IPS-18a (cell line): ENCODE data around the gene AMPD2.

Experiments
- H3K27ac ChIP-seq: one replicate; pipeline ENCODE4 v1.5.1; 2013; ENCODE audit warnings: low read length
- H3K27me3 ChIP-seq: one replicate; pipeline ENCODE4 v1.6.1; 2013; ENCODE audit warnings: mild to moderate bottlenecking, low read length; ENCODE audit not compliant: control insufficient read depth, insufficient read depth
- H3K36me3 ChIP-seq: one replicate; pipeline ENCODE4 v1.6.1; 2013; ENCODE audit warnings: low read depth, low read length; ENCODE audit not compliant: control insufficient read depth
- H3K4me1 ChIP-seq: one replicate; pipeline ENCODE4 v1.6.1; 2013; ENCODE audit warnings: low read depth, low read length; ENCODE audit not compliant: control insufficient read depth
- H3K4me3 ChIP-seq: one replicate; pipeline ENCODE4 v1.5.1; 2013; ENCODE audit warnings: low read length
- H3K9ac ChIP-seq: one replicate; pipeline ENCODE4 v1.6.1; 2013; ENCODE audit warnings: mild to moderate bottlenecking, low read length, moderate library complexity
- H3K9me3 ChIP-seq: one replicate; pipeline ENCODE4 v1.6.1; 2013; ENCODE audit warnings: low read depth, low read length; ENCODE audit not compliant: control insufficient read depth

The AMPD2 gene

DNA sequence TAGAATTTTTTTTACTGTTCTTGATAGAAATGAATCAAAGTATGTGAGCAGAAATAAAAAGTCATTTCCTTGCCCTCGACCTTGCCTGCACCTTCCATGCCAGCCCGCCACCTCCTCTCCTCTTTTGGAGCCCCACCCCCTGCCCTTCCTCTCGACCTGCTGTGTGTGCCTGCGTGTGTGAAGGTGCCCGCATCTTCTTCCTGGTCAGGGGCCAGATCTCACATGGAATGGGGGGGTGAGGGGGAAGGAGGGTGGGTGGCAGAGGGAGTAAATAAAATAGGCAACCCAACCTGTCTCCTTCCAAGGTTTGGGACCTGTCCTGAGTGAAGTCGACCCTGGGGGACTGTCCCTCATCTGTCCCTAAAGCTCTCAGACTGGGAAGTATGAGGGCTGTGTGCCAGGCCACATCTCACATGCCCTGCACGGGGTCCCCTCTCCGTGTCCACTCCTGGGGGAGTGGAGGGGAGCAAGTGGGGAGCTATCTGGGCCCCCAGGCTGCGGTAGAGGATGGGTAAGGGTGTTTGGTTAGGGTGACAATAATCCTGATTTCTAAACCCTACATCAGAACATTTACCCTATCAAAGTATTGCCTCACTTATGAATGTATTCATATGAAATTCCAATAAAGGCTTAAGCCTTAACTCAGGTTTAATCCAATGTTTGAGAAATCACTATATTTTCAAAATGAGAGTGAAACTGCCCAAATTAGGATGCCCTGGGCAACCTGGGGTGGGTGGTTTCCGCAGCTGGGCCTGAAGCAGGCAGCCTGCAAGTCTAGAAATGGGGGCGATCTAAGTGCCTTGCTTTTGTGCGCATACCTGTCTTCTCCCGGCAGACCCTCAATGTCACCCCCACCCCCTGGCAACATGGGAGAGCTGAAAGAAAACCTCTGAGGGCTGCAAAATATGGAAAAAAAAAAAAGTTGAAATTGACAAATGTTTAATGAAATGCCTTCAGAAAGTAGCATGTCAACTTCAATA is 15.4 kb downstream of the AMPD2 start:
- Histone ChIP-seq H3K4me1 (peaks cover 15% of the 10 kb centered on the region), H3K36me3 (peaks cover 5% of the 10 kb centered on the region), H3K4me3 (no peak overlapping the region), H3K9me3 (no peaks in the 10 kb centered on the region), H3K9ac (no peak overlapping the region), H3K27me3 (no peaks in the 10 kb centered on the region), H3K27ac (no peak overlapping the region)

DNA sequence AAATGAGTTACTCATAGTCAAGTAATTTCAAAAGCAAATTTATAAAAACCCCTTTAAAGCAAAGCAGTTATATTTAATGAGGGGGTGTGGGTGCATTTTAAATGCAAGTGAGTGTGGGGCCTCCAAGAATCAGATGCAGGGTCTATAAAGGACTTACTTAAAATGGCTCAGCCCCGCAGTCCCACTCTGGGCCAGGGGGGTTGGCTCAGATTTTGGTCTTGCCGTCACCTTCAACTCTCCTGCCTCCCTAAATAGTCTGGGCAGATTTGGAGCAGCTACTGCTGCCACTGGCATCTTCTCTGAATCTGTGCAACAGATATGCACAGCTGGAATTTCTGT is 16.2 kb downstream of the AMPD2 start:
- no peaks in the 10 kb centered on the region for H3K27me3 ChIP-seq
- no peak overlapping the region for H3K9ac ChIP-seq
- no peaks in the 10 kb centered on the region for H3K9me3 ChIP-seq
- peaks cover 5% of the 10 kb centered on the region for H3K36me3 ChIP-seq
- H3K4me3 ChIP-seq = no peak overlapping the region
- H3K4me1 ChIP-seq = peaks cover 15% of the 10 kb centered on the region
- H3K27ac ChIP-seq = no peak overlapping the region

DNA sequence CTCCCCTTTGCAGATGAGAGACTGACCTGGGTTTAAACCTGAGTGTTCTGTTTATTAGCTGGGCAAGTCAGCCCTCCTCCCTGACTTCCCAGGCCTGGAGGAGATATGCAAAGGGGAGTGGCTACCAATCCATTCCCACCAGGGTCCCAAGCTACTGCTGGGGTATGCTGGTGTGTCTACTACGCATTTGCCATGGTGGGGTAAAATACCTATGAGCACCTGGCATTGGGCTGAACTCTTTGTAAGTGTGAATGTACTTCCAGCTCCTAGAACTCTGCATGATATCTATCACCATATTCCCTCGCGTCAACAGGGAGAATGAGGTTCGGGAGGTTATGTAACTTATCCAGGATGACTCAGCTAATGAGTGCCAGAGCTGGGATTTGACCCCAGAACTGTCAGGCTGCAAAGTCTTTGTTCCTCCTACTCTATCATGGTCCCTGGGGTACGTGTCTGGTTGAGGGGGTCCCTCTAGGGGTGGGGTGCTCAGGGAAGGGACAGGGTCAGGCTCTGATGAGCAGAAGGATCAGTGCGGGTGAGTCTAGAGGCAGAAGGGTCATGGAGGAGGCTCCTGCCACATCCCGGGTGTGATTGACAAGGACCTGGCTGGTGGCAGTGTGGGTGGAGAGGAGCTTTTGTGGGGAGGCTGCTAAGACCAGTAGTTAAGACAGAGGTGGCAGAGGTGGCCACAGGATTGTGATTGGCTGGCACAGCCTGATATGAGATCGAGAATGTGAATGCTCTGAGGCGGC is 16.7 kb downstream of the AMPD2 start:
- Histone ChIP-seq H3K4me3 (no peak overlapping the region), H3K9me3 (no peaks in the 10 kb centered on the region), H3K4me1 (peaks cover 15% of the 10 kb centered on the region), H3K36me3 (peaks cover under 1% of the 10 kb centered on the region), H3K27me3 (no peaks in the 10 kb centered on the region), H3K9ac (no peak overlapping the region), H3K27ac (no peak overlapping the region)

DNA sequence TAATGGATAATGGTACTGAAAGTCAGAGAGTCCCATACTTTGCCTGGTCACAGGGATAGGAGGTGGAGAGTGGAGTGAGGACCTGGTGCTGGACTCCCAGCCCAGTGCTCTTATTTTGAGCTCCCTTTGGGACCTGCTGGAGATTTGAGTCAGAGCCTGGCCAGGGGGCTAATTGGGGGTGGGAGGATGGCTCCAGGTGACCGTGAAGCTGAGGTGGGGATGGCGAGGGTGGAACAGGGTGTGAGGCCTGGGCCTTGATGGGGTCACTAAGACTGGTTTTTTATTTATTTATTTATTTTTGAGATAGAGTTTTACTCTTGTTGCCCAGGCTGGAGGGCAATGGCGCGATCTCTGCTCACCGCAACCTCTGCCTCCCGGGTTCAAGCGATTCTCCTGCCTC is 17.8 kb downstream of the AMPD2 start:
- Histone ChIP-seq H3K9ac (no peak overlapping the region), H3K27ac (no peak overlapping the region), H3K27me3 (no peaks in the 10 kb centered on the region), H3K9me3 (no peaks in the 10 kb centered on the region), H3K36me3 (no peaks in the 10 kb centered on the region), H3K4me1 (peaks cover 15% of the 10 kb centered on the region), H3K4me3 (no peak overlapping the region)

DNA sequence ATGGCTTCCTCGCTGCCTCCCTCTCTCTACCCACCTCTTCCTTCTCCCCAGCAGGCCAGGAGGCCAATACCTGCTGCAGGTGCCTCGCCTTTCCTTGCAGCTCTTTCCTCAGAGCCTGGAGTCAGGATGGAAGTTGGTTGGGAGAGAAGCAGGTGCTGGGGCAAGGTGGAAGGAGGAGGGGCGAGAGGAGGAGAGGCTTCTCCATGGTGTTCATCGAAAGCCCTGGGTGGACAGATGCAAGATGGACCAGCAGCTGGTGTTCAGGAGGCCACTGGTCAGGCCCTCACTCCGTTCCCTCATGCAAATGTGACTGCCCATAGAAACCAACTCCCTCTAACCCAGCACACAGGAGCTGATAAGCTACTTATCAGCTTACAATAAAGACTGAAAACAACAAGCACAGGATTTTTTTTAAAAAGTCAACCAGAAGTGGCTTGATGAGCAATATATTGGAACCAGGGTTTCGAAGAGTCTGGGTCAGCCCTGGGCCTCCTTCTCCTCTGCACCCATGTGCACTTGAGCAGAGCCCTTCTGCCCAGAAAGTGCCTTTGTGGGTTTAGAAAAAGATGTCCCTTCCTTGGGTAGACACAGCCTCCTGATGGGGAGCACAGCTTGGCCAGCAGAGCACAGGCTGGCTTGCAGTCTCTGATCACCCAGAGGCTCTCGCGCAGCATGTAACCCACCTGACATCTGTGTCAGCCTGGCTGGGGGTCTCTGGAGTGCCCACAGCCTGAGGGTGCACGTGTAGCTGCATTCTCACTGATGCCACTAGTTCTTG is 19.6 kb downstream of the AMPD2 start:
- Histone ChIP-seq H3K27ac (no peak overlapping the region), H3K9me3 (no peaks in the 10 kb centered on the region), H3K27me3 (no peaks in the 10 kb centered on the region), H3K4me1 (peaks cover 15% of the 10 kb centered on the region), H3K9ac (no peak overlapping the region), H3K4me3 (no peak overlapping the region), H3K36me3 (no peaks in the 10 kb centered on the region)

DNA sequence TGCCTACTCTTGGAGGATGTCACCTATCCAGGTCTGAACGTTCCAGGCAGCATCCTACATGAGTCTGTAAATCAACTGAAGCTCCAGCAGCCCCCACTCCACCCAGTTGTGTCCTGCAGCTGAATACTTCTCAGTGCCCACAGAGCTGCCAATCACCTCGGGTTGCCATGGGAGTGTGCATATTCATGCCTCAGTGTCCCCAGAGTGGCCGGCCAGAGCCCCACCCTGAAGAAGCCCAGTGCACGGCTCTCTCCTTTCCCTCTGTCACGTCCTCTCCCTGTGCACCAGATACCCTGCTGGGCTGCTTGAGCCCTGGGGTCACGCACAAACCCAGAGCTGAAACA is 20.2 kb downstream of the AMPD2 start:
- Histone ChIP-seq H3K9ac (no peak overlapping the region), H3K4me3 (no peak overlapping the region), H3K36me3 (no peaks in the 10 kb centered on the region), H3K4me1 (peaks cover 15% of the 10 kb centered on the region), H3K9me3 (no peaks in the 10 kb centered on the region), H3K27me3 (no peaks in the 10 kb centered on the region), H3K27ac (no peak overlapping the region)

DNA sequence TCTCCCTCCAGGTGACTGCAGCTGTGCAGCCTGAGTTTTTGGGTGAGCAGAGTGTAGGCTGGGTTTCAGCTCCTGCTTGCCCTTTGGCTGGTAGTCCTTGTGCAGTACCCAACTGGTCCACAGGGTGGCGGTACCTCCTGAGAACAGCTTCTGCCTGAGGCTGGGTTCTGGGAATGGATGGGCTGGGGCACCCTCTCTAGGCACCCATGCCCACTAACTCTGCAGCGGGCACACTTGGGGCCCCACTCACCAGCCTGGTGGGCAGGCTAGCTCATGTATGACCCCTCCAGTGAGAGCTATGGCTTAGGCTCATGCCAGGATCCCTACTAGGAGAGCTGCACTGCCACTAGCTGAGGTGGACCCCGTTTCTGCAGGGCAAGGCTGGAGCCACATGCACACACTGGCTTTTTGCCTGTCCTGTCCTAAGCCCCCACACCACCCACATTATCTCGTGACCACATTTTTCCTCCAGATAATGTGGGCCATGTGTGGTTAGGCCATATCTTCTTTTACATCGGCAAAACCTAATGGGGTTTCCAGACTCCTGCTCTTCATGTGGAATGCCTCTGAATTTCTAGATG is 20.7 kb downstream of the AMPD2 start:
- H3K27me3 ChIP-seq = no peaks in the 10 kb centered on the region
- no peak overlapping the region for H3K9ac ChIP-seq
- H3K4me3 ChIP-seq = no peak overlapping the region
- H3K36me3 ChIP-seq = no peaks in the 10 kb centered on the region
- no peaks in the 10 kb centered on the region for H3K9me3 ChIP-seq
- H3K27ac ChIP-seq = no peak overlapping the region
- peaks cover 14% of the 10 kb centered on the region for H3K4me1 ChIP-seq

DNA sequence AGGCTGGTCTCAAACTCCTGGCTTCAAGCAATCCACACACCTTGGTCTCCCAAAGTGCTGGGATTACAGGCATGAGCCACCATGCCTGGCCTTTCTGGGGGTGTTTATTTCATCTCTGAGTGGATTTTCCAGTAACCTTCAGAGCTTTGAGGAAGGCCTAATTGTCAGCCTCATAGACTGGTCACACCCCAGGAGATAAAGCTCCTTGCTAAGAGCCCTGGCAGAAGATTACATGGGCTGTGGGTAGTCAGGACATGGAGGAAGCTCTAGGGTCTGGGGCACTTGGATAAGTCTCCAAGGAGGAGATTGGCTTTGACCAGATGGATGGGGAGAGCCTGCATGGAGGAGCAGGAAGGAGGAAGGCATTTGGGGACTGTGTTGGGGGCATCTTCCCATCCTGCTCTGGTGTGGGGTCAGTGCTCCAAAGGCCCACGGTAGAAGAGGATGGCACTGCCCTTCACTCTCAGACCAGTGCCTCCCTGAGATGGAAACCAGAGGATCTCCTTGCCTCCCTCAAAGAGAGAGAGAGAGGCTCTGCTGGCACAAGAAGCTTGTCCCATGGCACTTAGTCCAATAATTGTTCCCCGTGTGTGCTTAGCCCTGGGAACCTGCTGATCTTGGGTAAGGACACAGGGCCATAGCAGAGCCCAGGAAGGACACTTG is 21.6 kb downstream of the AMPD2 start:
- no peaks in the 10 kb centered on the region for H3K36me3 ChIP-seq
- H3K27ac ChIP-seq = no peak overlapping the region
- no peaks in the 10 kb centered on the region for H3K9me3 ChIP-seq
- no peaks in the 10 kb centered on the region for H3K27me3 ChIP-seq
- peaks cover 6% of the 10 kb centered on the region for H3K4me1 ChIP-seq
- H3K9ac ChIP-seq = no peak overlapping the region
- no peak overlapping the region for H3K4me3 ChIP-seq

DNA sequence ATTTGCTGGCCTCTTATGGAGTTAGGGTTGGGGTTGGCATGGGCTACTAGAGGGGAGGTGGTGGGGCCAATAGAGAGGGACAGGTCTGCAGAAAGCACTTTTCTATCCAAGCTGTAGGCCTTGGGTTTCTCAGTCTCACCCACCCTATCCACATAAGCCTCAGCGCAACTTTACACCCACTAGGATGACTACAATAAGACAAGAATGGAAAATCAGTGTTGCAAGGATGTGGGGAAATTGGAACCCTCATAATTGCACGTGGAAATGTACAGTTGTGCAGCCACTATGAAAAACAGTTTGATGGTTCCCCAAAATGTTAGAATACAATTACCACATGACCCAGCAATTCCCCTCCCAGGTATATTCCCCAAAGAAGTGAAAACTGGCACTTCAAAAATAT is 22.2 kb downstream of the AMPD2 start:
- no peak overlapping the region for H3K9ac ChIP-seq
- H3K27me3 ChIP-seq = no peaks in the 10 kb centered on the region
- H3K4me3 ChIP-seq = no peak overlapping the region
- H3K27ac ChIP-seq = no peak overlapping the region
- no peaks in the 10 kb centered on the region for H3K36me3 ChIP-seq
- no peaks in the 10 kb centered on the region for H3K4me1 ChIP-seq
- H3K9me3 ChIP-seq = no peaks in the 10 kb centered on the region

DNA sequence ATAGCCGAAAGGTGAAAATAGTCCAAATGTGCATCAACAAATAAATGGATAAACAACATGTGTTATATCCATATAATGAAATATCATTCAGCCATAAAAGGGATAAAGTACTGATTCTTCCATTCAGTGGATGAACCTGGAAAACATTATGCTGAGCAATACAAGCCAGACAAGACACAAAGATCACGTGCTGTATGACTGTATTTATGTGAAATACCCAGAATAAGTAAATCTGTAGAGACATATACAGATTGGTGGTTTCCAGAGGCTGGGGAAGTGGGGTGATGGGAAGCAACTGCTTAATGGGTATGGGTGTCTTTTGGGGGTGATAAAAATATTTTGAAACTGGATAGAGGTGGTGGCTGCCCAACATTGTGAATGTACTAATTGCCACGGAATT is 23.0 kb downstream of the AMPD2 start:
- H3K9me3 ChIP-seq = no peaks in the 10 kb centered on the region
- H3K4me1 ChIP-seq = no peaks in the 10 kb centered on the region

More for the DNA sequence above, 23.0 kb downstream of the AMPD2 start:
- no peak overlapping the region for H3K27ac ChIP-seq
- no peaks in the 10 kb centered on the region for H3K36me3 ChIP-seq
- H3K9ac ChIP-seq = no peak overlapping the region
- H3K27me3 ChIP-seq = no peaks in the 10 kb centered on the region
- no peak overlapping the region for H3K4me3 ChIP-seq
